IMR-90 (cell line): Measurements from ENCODE around the gene PATL2.

Experiments used
- CEBPB ChIP-seq: IDR thresholded peaks from 2 replicates; pipeline ENCODE4 v1.6.1; 2012; ENCODE audit warnings: low read depth, low read length, improper control_type of control experiment
- CTCF ChIP-seq: conservative IDR thresholded peaks from 2 replicates; pipeline ENCODE4 v1.5.1; 2012; ENCODE audit warnings: mild to moderate bottlenecking, low read depth, low read length, improper control_type of control experiment
- MAFK ChIP-seq: IDR thresholded peaks from 2 replicates; pipeline ENCODE4 v1.6.1; 2012; ENCODE audit warnings: low read depth, low read length, improper control_type of control experiment
- NFE2L2 ChIP-seq: fragments of 150-350 bp; IDR thresholded peaks from 2 replicates; pipeline ENCODE4 v1.6.1; 2016; ENCODE audit warnings: low read depth, mild to moderate bottlenecking, low read length
- POLR2A ChIP-seq: IDR thresholded peaks from 2 replicates; pipeline ENCODE4 v1.6.1; 2012; ENCODE audit warnings: mild to moderate bottlenecking, low read depth, low read length

GRCh38 chr15:44662478-44663409, 48.4 kb downstream of the PATL2 start:
- TF ChIP-seq CTCF (no peak), NFE2L2 (no peak), POLR2A (no peak), MAFK (no peak), CEBPB (no peak)
